T-helper 1 cell treated with Interleukin-12 subunit alpha and Interleukin-12 subunit beta and Interleukin-4 antibody, amounts not matched to agents 30 ng/mL and 1 ng/mL, for 36 hours (primary cell): ENCODE results near the gene JMJD6. TPM values are rescaled to one million over a fixed set of nuclear protein-coding genes. Genes with fewer than 3 reads are reported as not detected.

Experiments
- intact Hi-C: fragments of 100-400 bp; cut with micrococcal nuclease; formaldehyde crosslinking; loops from one replicate; pipeline ENCODE4 v1.15.1; 2024
- total RNA-seq: library from RNA; stranded (reverse); gene quantifications from 2 replicates; pipeline ENCODE4 v1.2.3, GENCODE V29; 2022

JMJD6 gene
- total RNA-seq, 1 donor from 2014 or later = 69.6 TPM

GRCh38 chr17:76683011-76683755 is 43.2 kb downstream of the JMJD6 start:
- intact Hi-C loops = no loop called here

GRCh38 chr17:76682296-76682695 is 44.1 kb downstream of the JMJD6 start:
- intact Hi-C loops = no loop called here

DNA sequence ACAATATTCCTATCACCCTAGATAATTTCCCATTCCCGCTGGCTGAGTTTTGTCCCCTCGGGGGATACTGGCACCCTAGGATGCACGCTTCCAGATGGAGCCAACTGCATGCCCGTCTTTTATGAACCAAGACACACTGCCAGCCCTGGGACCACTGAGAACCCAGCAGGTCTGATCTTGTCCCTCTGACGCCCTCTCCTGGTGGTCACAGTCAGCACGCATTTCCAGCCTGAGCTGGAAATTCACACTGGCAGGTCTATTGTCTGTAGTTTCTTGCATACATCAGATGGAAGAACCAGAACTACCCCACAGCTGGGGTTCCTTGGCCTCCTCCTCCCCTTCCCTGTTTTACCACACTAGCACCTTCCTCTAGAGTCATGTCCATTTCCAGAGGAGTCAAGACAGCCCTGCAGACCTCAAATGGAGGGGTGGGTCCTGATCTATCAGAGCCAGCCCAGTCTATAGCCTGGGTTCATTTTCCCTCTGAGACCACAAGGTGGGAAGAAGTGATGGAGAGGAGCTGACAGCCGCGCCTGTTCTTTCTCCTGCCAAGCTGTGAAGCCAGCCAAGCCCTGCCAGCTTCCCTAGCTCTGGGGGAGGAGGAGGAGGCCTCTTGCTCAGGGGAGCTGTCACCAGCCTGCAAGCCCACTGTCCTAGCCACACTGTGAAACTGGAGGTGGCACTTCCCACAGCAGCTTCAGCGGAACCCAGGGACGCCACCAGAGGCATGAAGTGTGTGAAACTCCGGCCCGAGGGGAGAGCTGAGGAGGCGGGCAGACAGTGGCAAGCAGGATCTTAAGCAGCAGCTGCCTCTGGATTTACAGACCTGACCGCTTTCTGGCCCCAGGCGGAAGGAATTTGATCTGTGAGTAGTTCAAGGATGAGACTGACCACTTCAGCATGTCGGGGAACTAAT is 44.9 kb downstream of the JMJD6 start:
- intact Hi-C loops = loop anchor here (1.0 kb wide), 5 partner anchors 10 to 158 kb away; no protein-coding TSS in a partner anchor

GRCh38 chr17:76679239-76679638 is 47.2 kb downstream of the JMJD6 start:
- intact Hi-C loops = no loop called here

DNA sequence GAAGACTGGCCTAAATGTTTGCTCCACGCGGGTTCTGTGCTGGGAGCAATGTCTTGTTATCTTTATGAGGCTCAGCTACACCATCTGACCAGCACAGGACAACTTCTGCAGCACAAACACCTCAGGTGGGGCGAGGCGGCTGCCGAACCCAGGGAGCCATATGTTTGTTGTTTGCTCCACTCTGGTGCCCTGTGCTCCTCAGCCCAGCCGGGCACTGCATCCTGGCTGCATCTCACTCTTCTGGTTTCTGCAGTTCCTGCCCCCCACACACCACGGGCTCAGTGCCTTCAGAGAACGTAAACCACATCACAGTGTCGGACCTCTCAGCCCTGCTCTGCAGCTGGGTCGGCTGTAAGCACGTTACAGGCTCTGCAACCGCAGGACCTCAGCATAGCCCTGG is 48.1 kb downstream of the JMJD6 start:
- intact Hi-C loops = no loop called here

GRCh38 chr17:76677406-76677805 is 49.0 kb downstream of the JMJD6 start:
- intact Hi-C loops = no loop called here

DNA sequence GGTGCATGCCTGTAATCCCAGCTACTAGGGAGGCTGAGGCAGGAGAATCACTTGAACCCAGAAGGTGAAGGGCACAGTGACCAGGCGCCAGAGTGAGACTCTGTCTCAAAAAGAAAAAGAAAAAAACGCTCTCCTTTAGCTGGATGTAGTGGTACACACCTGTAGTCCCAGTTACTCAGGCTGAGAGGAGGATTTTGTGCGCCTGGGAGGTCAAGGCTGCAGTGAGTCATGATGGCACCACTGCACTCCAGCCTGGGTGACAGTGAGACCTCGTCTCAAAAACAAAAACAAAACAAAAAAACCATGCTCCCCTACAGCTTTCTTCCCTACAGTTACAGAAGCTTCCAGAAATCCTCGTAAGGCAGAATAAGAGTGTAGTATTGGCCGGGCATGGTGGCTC is 49.8 kb downstream of the JMJD6 start:
- intact Hi-C loops = no loop called here

GRCh38 chr17:76675648-76676047 is 50.8 kb downstream of the JMJD6 start:
- intact Hi-C loops = no loop called here

DNA sequence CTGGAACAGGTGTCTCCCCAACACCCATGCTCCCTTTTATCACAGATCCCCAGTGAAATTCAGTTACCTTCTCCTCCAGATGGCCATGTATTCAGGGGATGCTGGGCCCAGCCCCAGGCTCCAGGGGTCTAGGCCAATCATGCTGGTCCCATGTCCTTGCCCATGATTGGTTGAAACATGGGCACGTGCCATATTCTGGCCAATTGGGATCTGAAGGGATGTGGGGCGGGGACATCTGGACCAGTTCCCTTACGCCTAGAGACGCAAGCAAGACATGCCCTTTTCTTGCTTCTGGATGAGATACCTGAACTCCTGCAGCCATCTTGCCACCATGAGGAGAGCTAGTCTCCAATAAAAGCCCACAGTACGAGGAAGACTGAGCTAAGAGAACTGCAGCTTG is 51.8 kb downstream of the JMJD6 start:
- intact Hi-C loops = loop anchor here (5.0 kb wide), 1 partner anchor 323 kb away; no protein-coding TSS in a partner anchor

DNA sequence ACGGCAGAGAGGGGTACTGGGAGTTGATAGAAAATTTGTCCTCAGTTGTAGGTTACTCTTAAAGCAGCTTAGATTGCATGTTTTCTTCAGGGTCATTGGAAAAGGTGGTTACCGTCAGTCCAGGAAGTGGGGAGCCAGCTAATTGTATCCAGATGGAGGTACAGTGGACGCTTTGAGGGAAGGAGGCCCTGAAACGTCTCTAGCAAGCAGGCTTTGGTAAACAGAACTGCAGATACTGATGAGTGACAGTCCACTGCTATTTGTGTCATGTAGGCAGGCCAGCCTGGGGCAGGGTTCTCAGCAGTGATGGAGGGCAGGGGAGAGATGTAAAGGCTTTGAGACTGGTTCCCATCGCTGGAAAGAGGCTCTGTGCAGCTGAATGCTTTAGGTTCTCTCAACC is 52.7 kb downstream of the JMJD6 start:
- intact Hi-C loops = loop anchor here (5.0 kb wide), 1 partner anchor 324 kb away; no protein-coding TSS in a partner anchor

GRCh38 chr17:76672892-76673291 is 53.5 kb downstream of the JMJD6 start:
- intact Hi-C loops = loop anchor here (5.0 kb wide), 1 partner anchor 324 kb away; no protein-coding TSS in a partner anchor

GRCh38 chr17:76672270-76672851 is 54.0 kb downstream of the JMJD6 start:
- intact Hi-C loops = loop anchor here (5.0 kb wide), 1 partner anchor 325 kb away; no protein-coding TSS in a partner anchor

- intact Hi-C loops = loop anchor here (1.0 to 5.0 kb wide), 10 partner anchors 9 to 693 kb away; partner anchors contain the start of genes ACOX1, JMJD6, METTL23 and MFSD11
Observed at GRCh38 chr17:76671912-76672262, 54.5 kb downstream of the JMJD6 start.

- intact Hi-C loops = loop anchor here (1.0 to 5.0 kb wide), 10 partner anchors 10 to 693 kb away; partner anchors contain the start of genes ACOX1, JMJD6, METTL23 and MFSD11
Observed at GRCh38 chr17:76671123-76671911, 55.1 kb downstream of the JMJD6 start.

DNA sequence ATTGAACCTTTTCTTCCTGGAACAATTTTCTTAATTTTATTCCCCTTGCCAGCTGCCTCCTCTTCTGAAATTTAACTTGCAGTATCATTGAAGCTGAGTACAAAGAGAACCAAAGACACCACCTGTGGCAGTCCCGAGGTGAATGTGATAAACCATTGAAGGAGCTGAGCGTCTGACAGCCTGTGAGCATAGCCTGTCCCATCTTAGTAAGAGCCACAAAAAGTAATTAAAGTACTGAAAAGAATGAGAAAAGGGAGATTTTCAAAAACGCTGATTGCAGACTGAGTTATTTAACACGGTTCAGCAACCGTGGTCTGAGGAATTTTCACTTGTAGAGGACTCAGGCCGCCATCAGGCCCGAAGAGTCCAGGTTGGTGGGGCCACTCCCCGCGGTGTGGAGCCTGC is 55.7 kb downstream of the JMJD6 start:
- intact Hi-C loops = loop anchor here (1.0 to 5.0 kb wide), 10 partner anchors 10 to 692 kb away; partner anchors contain the start of genes ACOX1, JMJD6, METTL23 and MFSD11

GRCh38 chr17:76670020-76670717 is 56.2 kb downstream of the JMJD6 start:
- intact Hi-C loops = loop anchor here (2.0 to 5.0 kb wide), 4 partner anchors 113 to 691 kb away; partner anchors contain the start of genes ACOX1, SEC14L1 and TEN1
